Measurements from ENCODE around the gene LYL1. TPM values are rescaled to one million over a fixed set of nuclear protein-coding genes. Genes with fewer than 3 reads are reported as not detected.

Gene LYL1
- total RNA-seq, 2 donors from 2014 or later, result 3.6 to 4.5 TPM

GRCh38 chr19:13127051-13127450, 24.4 kb upstream of the LYL1 start:
- TF ChIP-seq, protein P1, sequence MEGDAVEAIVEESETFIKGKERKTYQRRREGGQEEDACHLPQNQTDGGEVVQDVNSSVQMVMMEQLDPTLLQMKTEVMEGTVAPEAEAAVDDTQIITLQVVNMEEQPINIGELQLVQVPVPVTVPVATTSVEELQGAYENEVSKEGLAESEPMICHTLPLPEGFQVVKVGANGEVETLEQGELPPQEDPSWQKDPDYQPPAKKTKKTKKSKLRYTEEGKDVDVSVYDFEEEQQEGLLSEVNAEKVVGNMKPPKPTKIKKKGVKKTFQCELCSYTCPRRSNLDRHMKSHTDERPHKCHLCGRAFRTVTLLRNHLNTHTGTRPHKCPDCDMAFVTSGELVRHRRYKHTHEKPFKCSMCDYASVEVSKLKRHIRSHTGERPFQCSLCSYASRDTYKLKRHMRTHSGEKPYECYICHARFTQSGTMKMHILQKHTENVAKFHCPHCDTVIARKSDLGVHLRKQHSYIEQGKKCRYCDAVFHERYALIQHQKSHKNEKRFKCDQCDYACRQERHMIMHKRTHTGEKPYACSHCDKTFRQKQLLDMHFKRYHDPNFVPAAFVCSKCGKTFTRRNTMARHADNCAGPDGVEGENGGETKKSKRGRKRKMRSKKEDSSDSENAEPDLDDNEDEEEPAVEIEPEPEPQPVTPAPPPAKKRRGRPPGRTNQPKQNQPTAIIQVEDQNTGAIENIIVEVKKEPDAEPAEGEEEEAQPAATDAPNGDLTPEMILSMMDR (IDR thresholded peaks at IDR 0.05), result no peak
- no peaks in the 10 kb centered on the region for H3K9me3 ChIP-seq

DNA sequence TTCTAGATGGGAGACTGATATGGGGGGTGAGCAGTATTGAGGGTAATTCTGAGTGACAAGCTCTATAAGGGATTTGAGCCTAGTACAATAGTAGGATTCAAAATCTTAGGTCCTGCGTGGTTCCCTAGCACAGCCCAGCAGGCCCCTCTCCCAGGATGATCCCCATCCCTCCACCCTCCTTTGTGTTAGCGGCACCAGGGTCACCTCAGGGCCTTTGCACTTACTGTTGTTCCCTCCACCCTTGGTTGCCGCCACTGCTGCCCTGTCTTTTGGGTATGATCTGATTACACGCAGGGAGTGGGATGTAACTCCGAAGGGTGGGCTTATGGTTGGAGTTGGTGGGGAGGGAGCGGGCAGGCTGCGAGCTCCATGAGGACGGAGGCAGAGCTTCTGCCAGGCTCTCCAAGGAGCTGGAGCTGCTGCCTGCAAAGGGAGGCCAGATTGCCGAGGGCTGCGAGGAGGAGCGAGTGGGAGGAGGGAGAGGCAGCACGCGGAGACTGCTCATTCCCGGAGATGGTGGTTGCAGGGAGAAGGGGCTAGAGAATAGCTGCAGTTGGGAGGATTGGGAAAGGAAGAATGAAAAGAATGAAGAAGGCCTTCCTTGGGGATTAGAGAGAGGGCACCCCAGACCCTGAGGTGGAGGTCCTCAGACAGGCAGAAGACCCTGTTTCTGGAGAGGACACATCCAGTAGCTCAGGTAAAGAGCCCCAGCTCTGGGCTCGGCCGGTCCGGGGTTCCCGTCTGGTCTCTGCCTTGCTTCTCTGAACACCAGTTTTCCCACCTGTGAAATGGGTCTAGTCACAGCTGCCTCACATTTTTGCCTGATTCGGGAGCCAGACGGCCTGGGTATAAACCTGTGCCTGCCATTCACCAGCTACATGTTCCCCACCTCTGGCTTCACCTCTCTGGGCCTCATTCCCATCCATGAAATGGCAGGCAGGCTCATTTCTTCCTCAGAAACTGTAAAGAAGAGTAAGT, 20.6 kb upstream of the LYL1 start:
- DNase-seq, result no peak
- H3K27me3 ChIP-seq, result no peaks in the 10 kb centered on the region
- H3K9ac ChIP-seq (ENCODE audit: low read depth in 2 of 2, low read length in 2 of 2), result no peak overlapping the region
- H3K4me1 ChIP-seq, result peaks cover 7% of the 10 kb centered on the region
- TF ChIP-seq, protein P1 (IDR thresholded peaks at IDR 0.05), result no peak
- H3K4me3 ChIP-seq, result no peak overlapping the region
- no peak overlapping the region for H3K27ac ChIP-seq
- no peaks in the 10 kb centered on the region for H3K9me3 ChIP-seq
- intact Hi-C loops (cut with DNase I), result no loop called here
- no peaks in the 10 kb centered on the region for H3K36me3 ChIP-seq

More at GRCh38 chr19:13127051-13127450, 24.4 kb upstream of the LYL1 start:
- Histone ChIP-seq H3K27ac (no peak overlapping the region), H3K36me3 (no peaks in the 10 kb centered on the region), H3K27me3 (no peaks in the 10 kb centered on the region), H3K4me3 (no peak overlapping the region), H3K9ac (ENCODE audit: low read depth in 2 of 2, low read length in 2 of 2) (no peak overlapping the region), H3K4me1 (no peaks in the 10 kb centered on the region)
- intact Hi-C loops (cut with DNase I), result no loop called here
- DNase-seq, result no peak

DNA sequence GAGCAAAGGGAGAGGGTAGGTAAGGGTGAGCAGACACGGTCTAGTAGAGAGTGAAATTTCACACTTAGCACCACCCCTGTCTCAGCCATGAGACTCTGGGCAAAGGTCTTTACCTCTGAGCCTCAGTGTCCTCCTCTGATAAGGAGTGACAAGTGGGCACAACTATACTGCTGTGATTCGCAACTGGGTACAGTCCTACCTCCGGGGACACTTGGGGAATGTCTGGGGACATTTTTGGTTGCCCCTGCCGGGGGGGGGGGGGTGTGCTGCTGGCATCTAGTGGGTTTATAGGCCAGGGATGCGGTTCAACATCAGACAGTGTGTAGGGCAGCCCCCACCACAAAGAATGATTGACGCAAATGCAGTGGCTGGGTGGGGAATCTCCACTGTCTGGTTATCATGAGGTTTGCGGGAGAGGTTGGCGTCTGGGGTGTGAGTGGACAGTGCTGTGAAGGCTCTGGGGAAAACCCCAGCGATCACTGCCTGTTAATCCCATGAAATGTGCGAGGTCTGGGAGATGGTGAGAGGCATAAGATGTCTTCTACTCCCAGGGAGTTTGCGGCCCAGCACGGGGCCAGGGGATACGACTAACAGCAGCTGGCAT, 19.7 kb upstream of the LYL1 start:
- Histone ChIP-seq H3K36me3 (no peaks in the 10 kb centered on the region), H3K4me1 (peaks cover 7% of the 10 kb centered on the region), H3K4me3 (no peak overlapping the region), H3K9me3 (no peaks in the 10 kb centered on the region), H3K9ac (ENCODE audit: low read depth in 2 of 2, low read length in 2 of 2) (no peak overlapping the region), H3K27ac (no peak overlapping the region), H3K27me3 (no peaks in the 10 kb centered on the region)
- TF ChIP-seq, protein P1 (IDR thresholded peaks at IDR 0.05), result no peak
- intact Hi-C loops (cut with DNase I), result no loop called here
- DNase-seq, result no peak

DNA sequence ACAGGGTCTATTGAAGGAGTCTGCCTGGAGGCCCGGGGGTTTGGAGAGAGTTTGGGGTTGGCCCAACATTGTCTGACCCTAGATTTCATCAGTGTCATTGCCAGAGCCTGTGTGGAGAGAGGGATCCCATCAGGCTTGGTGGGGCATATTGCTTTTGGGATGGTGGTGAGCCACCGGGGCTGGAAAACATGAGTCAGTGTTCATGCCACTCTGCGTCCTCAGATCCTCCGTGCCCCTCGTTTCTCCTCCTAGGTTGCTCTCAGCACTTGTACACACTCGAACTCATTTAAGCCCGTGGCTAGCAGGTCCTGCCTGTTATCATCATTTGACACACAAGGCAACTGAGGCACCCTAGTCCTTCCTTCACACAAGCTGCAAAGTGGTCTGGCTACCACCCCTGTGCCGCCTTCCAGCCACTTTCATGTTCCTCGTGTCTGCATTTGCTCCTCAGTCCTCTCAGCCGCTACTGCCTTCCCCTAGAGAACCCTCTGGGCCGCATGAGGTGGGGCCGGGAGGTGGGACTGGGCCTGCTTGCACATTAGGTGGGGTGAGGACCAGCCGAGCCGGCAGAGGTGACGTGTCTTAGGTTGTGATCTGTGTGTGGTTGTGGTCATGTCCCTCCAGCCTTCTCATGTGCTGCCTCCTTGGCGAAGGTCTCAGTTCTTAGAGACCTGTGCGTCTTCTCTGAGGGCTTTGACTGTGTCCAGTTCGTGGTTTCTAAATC, 19.1 kb upstream of the LYL1 start:
- no peak for DNase-seq
- intact Hi-C loops (cut with DNase I), result no loop called here
- peaks cover 7% of the 10 kb centered on the region for H3K4me1 ChIP-seq
- no peaks in the 10 kb centered on the region for H3K9me3 ChIP-seq
- TF ChIP-seq, protein P1 (IDR thresholded peaks at IDR 0.05), result no peak
- no peak overlapping the region for H3K9ac ChIP-seq (ENCODE audit: low read depth in 2 of 2, low read length in 2 of 2)
- no peaks in the 10 kb centered on the region for H3K27me3 ChIP-seq
- H3K4me3 ChIP-seq, result no peak overlapping the region
- no peak overlapping the region for H3K27ac ChIP-seq
- no peaks in the 10 kb centered on the region for H3K36me3 ChIP-seq

DNA sequence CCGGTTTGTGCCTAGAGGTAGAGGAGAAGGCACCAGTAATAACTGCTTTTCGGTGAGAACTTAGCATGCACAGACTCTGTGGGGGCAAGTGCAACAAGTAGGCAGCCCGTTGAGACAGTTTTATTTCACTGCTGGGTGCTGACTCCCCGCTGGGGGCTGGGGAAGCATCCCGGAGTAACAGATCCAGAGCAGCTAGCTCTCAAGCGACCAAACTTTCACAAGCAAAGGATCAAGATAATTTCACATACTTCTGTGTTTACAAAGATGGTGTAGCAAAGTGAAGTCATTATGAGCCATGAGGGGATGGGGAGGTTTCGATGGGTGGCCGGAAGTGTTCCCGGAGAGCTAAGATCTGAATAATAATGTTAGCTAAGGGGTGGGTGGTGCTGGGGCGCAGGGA, 18.2 kb upstream of the LYL1 start:
- TF ChIP-seq, protein P1 (IDR thresholded peaks at IDR 0.05), result no peak

More for the DNA sequence above, 18.2 kb upstream of the LYL1 start:
- Histone ChIP-seq H3K27me3 (no peaks in the 10 kb centered on the region), H3K4me1 (peaks cover 11% of the 10 kb centered on the region), H3K27ac (no peak overlapping the region), H3K4me3 (no peak overlapping the region), H3K36me3 (no peaks in the 10 kb centered on the region), H3K9me3 (no peaks in the 10 kb centered on the region), H3K9ac (ENCODE audit: low read depth in 2 of 2, low read length in 2 of 2) (no peak overlapping the region)
- no peak for DNase-seq
- intact Hi-C loops (cut with DNase I), result no loop called here
